Right atrium auricular region (tissue), 2 donors: ENCODE measurements around the gene MFAP5. TPM values are rescaled to one million over a fixed set of nuclear protein-coding genes. Genes with fewer than 3 reads are reported as not detected.
A peak's percentile ranks its signal among the peaks of the same experiment; 100 is the strongest.

Experiments
- DNase-seq: peaks from one replicate; pipeline ENCODE4 v3.0.0-alpha.2; 2019; ENCODE audit warnings: low spot score
- H3K27ac ChIP-seq, 2 donors: fragments of 200-600 bp; sonication (generic); 1 replicate in 1 of 2; 2 replicates in 1 of 2; pipeline ENCODE4 v1.5.1; 2016 to 2019
- H3K27me3 ChIP-seq, 2 donors: fragments of 200-600 bp; sonication (generic); one replicate each; pipeline versions ENCODE4 v1.5.1 to v1.6.0; 2017 to 2019
- H3K36me3 ChIP-seq: fragments of 200-600 bp; sonication (generic); one replicate; pipeline ENCODE4 v1.5.1; 2016
- H3K4me1 ChIP-seq, 2 donors: fragments of 200-600 bp; sonication (generic); one replicate each; pipeline versions ENCODE4 v1.5.1 to v1.6.0; 2017 to 2019
- H3K4me3 ChIP-seq, 2 donors: fragments of 200-600 bp; sonication (generic); 1 replicate in 1 of 2; 2 replicates in 1 of 2; pipeline ENCODE4 v1.5.1; 2017 to 2019; ENCODE audit warnings: mild to moderate bottlenecking in 1 of 2, moderate library complexity in 1 of 2
- H3K9me3 ChIP-seq, 2 donors: fragments of 200-600 bp; sonication (generic); one replicate each; pipeline ENCODE4 v1.5.1; 2019
- CTCF ChIP-seq, 2 donors: fragments of 200-600 bp; sonication (generic); IDR thresholded peaks; one replicate each; pipeline ENCODE4 v1.5.1; 2019; ENCODE audit warnings: antibody characterized with exemption in 2 of 2
- total RNA-seq, 2 donors: library from RNA; depleted of rRNA; stranded (reverse); fragments of >200 nt; gene quantifications; one replicate each; pipeline ENCODE4 v1.1.0, GENCODE V29; 2016

MFAP5 gene
- total RNA-seq, 2 donors from 2014 or later: 22.1 to 104 TPM

- H3K9me3 ChIP-seq: no peaks in the 10 kb centered on the region
- DNase-seq: no peak
- H3K4me3 ChIP-seq: no peak overlapping the region
- no peak overlapping the region for H3K27ac ChIP-seq
- H3K27me3 ChIP-seq: no peaks in the 10 kb centered on the region
- no peaks in the 10 kb centered on the region for H3K36me3 ChIP-seq
- no peak for TF ChIP-seq CTCF (IDR thresholded peaks at IDR 0.05)
- no peaks in the 10 kb centered on the region for H3K4me1 ChIP-seq
These were observed 9.8 kb upstream of the MFAP5 start for GRCh38 chr12:8672381-8672780.

- Histone ChIP-seq H3K9me3 (no peaks in the 10 kb centered on the region), H3K27ac (no peak overlapping the region), H3K4me1 (no peaks in the 10 kb centered on the region), H3K27me3 (no peaks in the 10 kb centered on the region), H3K36me3 (no peaks in the 10 kb centered on the region), H3K4me3 (no peak overlapping the region)
- TF ChIP-seq CTCF (IDR thresholded peaks at IDR 0.05): no peak
- DNase-seq: peak; percentile 18
These were observed 5.8 kb upstream of the MFAP5 start for GRCh38 chr12:8668441-8668840.

- no peak for DNase-seq
- Histone ChIP-seq H3K9me3 (no peaks in the 10 kb centered on the region), H3K4me3 (no peak overlapping the region), H3K36me3 (no peaks in the 10 kb centered on the region), H3K27me3 (no peaks in the 10 kb centered on the region), H3K27ac (no peak overlapping the region), H3K4me1 (no peaks in the 10 kb centered on the region)
- TF ChIP-seq CTCF (IDR thresholded peaks at IDR 0.05): no peak
These were observed 4.6 kb upstream of the MFAP5 start for GRCh38 chr12:8667270-8667669.

- H3K9me3 ChIP-seq: no peaks in the 10 kb centered on the region
- no peak for TF ChIP-seq CTCF (IDR thresholded peaks at IDR 0.05)
- no peaks in the 10 kb centered on the region for H3K4me1 ChIP-seq
- no peaks in the 10 kb centered on the region for H3K27me3 ChIP-seq
- no peak for DNase-seq
- no peaks in the 10 kb centered on the region for H3K36me3 ChIP-seq
- no peak overlapping the region for H3K4me3 ChIP-seq
- H3K27ac ChIP-seq: peak overlapping the region in 1 of 2 donors; percentile 48
These were observed 3.1 kb upstream of the MFAP5 start for GRCh38 chr12:8665759-8666158.

- DNase-seq: peak; percentile 86
- Histone ChIP-seq H3K27ac (peak overlapping the region; percentile 61 to 79), H3K27me3 (no peaks in the 10 kb centered on the region), H3K4me1 (no peaks in the 10 kb centered on the region), H3K9me3 (no peaks in the 10 kb centered on the region), H3K36me3 (no peaks in the 10 kb centered on the region), H3K4me3 (no peak overlapping the region)
- TF ChIP-seq CTCF (IDR thresholded peaks at IDR 0.05): no peak
These were observed 1.7 kb upstream of the MFAP5 start for GRCh38 chr12:8664228-8664913.

GRCh38 chr12:8661751-8662150 lies 875 bp downstream of the MFAP5 start:
- H3K27me3 ChIP-seq: no peaks in the 10 kb centered on the region
- DNase-seq: no peak
- no peak for TF ChIP-seq CTCF (IDR thresholded peaks at IDR 0.05)
- no peaks in the 10 kb centered on the region for H3K4me1 ChIP-seq
- no peaks in the 10 kb centered on the region for H3K36me3 ChIP-seq
- H3K27ac ChIP-seq: peak overlapping the region; percentile 48 to 79
- H3K4me3 ChIP-seq: peak overlapping the region; percentile 23 to 35
- H3K9me3 ChIP-seq: no peaks in the 10 kb centered on the region
